NCI-H1105 treated with DMSO at 0.1 percent for 48 hours (cell line): ENCODE results near the gene EEA1.

ENCODE experiments used
- DNase-seq: peaks from one replicate; lab custom pipeline; 2025; lab: John Stamatoyannopoulos, UW

The EEA1 gene

DNA sequence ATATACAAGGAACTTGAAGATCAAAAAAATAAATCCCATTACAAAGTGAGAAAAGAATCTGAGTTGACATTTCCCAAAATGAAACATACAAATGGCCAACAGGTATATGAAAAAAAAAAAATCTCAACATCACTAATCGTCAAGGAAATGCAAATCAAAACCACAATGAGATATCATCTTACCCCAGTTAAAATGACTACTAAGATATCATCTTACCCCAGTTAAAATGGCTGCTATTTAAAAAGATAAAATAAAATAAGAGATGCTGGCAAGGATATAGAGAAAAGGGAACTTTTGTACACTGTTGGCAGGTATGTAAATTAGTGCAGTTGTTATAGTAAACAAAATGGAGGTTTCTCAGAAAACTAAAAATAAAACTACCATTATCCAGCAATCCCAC, 181.9 kb downstream of the EEA1 start:
- DNase-seq = no peak

DNA sequence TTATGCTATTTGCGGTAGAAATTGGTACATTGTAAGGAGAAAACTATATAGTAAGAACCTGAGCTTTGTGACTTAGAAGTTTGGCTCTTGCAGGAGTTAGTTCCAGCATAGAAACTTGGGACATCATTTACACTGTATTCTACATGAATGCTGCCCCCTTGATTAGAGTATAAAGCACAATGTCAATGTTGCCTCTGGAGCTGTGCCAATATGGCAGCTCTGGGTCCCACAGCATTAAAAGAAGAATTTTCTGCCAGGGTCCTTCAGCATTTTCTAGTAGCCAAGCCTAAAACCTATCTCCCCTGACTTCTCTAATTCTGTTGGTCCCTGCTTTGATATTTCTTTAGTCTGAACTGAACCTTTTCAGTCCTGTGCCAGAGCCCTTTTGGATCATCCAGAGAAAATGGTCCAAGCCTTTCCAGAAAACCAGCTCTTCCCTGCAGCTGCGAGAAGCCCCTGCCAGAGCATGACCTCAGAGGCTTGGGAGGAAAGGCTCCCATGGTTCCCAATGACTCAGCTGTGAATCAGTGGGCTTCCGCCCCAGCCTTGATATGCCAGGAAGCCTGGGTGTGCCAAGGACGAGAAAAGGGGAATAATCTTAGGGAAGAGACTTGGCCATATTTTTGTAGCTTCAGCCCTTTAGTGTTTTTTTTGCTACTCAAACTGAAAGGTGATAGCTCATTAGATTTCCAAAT, 183.1 kb downstream of the EEA1 start:
- peak; percentile 8 for DNase-seq

DNA sequence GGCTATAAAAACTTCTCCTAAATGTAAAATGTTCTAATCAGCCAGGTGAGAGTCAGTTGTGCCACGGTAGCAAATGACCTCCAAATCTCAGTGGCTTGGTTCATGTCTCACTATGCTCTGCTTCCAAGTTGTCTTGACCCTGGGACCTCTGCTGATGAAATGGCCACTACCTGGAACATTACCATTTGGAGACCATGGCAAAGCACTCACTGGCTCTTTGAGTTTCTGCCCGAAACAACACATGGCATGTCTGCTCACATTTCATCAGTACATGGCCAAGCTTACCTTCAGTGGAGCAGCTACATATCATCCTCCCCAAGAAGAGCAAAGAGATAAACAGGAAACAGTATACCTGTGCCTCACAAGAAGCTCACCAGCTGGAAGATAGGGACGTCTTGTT, 186.1 kb downstream of the EEA1 start:
- DNase-seq = no peak

DNA sequence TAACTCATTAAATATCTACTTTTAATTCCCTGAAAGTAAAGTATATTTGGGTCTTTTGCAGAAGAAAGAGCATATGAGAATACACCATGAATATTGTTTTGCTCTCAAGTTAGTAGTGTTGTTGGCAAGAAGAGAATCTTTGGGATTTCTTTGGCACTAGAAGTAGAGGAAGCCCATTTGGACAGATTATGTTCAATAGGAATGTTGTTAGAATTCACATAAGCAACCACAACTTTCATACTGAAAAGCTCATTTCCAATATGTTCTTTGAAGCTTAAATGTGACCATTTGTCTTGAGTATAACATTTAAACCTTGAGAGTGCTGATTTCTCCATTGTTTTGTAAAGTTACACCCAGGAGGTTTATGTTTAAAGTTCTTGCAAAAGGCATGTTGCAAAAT, 188.7 kb downstream of the EEA1 start:
- no peak for DNase-seq

DNA sequence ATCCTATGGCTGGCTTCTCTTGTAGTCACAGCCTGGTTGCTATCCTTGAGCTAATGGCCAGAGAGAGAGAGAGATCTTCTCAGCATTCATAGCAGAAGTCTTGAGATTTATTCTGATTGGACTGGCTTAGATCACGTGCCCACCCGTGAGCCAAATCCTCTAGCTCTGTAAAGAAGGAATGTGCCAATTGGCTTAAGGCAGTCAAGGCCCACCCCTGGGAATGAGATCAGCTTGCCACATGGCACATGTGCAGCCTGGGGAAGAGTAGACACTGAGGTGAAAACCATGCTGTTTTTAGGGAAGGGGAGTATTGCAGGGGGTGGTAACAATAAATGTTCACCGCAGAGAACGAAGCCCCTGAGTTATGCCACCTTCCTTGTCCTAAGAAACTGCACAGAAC, 190.0 kb downstream of the EEA1 start:
- DNase-seq = no peak

DNA sequence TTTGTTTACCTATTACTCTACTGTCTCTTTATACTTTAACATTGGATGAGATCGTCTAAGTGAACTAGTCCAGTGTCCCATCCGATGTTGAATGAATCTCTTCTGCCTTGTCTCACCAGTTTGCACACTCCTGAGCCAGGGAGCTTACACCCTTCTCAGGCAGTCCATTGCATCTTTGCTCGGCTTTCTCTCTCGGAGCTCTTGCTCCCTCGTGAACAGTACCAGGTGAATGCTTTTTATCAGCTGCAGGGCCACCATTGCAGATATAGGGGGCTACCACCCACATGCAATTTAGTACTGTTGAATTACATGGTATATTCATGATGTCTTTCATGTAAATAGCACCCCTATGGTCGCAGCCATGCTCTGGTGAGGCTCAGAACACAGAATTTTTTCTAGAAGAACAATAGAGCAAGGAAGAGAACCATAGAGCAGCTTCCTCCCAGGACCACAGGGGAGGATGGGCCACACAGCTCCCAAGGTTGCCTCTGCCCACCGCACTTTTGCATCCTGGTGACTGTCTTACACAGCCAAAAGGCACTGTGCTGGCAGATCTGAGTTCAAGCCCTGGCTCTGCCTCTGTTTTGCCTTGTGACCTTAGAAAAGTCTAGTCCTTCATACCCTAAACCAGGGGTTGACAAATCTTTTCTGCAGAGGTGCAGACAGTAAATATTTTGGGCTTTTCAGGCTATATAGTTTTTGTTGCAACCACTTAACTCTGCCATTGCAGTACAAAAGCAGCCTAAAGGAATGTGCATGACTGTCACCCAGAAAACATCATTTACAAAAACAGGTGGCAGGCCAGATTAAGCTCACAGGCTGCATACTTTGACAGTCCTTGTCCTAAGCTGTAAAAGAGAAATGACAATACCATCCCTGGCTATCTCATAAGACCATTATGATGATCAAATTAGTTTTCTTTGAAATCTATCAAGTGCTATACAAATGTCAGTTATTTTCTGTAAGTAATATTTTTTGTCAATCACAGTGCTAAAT, 190.9 kb downstream of the EEA1 start:
- DNase-seq = no peak

DNA sequence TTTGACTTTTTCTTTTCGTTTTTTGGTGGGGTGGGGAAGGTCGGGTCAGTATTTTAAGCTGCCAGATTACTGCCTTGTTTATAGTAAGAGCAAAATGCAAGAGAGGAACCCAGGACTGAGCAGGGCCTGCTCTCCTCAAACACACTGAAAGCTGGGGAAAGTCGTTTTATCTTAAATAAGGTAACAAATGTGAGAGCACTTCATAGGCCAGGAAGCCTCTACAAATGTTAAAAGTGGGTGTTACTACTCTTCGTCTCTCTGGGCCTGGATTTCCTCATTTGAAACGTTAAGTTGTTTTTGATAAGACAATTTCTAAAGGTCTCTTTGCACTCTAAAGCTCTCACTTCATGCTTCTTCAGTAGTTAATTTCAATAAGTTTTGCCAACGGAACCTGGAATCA, 192.5 kb downstream of the EEA1 start:
- no peak for DNase-seq

DNA sequence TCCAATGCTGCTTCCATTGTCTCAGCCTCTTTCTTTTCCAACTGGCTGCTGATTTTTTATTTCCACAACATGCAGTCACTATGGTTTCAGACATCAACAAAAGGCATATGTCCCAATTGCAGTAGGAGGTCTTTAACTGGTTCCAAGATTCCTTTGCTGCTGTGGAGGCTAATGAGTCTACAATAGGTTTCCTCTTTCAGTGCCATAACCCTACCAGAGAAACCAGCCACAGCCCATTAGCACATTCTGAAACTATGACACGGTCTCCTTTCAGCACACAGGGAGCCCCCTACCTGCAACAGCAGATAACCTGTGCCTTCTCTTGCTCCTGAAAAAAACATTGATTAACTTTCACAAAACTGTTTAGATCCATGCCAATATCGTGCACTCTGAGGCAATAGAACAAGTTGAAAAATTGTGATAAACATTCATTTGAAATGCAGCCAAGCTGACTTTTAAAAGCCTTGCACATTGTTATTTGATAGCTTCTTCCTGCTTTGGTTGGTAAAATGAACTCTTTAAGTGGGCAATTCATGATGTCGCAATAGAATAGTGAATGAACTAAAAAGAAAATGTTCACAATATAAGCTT, 193.9 kb downstream of the EEA1 start:
- DNase-seq = peak; percentile 82

DNA sequence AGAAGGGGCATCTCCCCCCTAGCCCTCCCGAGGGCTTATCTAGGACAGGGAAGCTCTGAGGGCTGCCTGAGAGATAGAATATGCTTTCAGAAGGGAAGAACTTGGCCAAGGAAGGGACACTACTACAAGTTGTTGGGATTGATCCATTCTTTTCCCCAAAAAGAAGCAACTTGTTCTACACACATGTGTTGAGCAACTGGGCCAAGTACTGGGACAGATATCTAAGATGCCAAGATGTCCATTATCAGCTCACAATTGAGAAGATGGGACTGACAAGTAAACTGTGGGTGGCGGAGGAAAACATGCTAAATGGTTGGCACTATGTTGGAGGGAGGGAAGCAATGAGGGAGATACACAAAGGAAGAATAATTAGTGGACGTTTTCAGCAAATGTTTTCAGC, 195.4 kb downstream of the EEA1 start:
- DNase-seq = no peak

DNA sequence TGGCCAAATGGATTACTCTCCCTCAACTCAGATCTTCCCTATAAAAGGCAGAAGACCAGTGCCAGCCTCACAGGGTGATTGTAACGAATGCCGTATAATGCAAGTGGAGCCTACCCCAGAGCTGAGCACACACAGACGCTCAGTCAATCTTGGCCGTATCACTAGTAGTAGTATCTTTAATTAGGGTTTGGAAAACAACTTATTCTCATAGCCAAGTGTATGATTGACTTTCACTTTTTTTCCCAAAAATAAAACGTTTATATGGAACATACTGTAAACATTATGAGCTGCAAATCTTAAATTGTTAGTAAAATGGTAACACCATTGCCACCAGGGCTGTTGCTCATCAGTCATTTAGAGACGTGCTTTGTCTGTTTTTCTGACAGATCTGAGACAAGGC, 195.9 kb downstream of the EEA1 start:
- no peak for DNase-seq

DNA sequence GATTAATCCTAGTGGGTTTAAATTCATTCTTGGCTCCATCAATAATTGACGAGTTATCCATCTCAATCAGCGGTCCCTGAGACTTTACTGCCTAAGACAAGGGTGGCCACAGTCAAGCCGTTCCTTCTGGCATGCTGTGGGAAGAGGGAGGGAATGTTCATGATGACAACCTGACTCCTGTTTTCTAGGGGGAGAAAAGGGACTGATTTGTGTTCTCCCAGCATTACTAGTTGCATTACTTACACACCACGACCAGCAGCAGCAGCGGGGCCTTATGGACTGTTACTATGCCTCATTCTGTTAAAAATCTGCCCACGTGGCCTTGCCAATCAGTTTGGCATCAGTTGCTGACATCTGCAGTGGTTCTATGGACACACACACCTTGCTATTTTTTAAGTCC, 196.4 kb downstream of the EEA1 start:
- no peak for DNase-seq

DNA sequence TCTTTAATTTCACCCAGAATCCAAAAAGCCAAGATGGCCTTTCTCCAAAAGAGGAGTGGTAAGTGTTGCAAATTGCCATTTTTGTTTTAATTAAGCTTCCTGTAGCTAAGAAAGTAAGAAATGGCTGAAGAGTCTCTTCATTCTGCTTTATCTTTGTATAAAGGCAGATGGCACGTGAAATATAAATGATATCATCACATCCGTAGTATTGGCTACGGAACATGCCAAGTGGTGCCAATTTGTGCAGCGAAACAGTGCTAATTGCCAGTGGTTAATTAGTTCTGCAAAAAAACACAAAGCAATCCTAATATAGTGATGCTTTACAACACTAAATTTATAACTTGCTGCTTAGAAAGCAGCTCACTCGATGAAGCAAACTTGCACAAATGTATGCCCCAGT, 196.9 kb downstream of the EEA1 start:
- DNase-seq = peak; percentile 89

DNA sequence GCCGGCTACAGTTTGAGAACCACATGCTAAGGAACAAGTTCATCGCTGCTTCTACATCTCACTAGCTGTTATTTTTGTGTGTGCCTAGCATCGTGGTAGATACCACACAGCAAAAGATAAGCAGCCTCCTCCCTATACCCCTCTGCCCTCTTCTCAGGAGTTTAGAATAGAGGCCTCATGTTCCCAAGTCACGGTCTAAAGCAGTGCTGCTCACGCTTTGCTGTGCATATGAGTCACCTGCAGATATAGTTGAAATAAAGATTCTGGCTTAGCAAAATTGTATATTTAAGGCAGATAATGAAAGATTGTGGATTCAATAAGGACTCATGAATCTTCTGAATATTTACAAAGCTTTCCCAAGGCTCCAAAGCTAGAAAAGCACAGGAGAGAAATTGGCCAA, 198.3 kb downstream of the EEA1 start:
- DNase-seq = no peak

DNA sequence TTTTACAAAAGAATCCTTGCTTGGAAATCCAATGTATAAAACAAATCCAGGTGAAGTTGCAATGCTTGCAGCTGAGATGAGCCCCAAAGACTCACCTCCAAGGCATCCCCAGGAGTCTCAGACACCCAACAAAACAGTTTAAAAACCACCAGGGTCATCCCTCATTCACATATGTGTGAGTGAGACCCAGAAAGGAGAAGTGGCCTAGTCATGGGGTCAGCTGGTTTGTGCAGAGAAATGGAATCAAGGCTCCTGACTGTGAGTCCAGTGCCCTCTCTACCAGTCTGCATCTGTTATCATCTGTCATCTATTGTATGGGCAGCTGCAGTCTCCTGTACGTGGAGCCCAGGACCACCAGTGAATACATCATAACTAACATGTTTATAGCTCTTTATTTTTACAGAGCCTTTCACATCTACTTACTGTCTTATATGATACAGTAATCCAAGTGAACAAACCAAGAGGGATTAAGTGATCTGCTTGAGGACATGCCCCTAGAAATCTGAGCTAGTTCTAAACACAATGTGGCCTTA, 199.3 kb downstream of the EEA1 start:
- DNase-seq = no peak

DNA sequence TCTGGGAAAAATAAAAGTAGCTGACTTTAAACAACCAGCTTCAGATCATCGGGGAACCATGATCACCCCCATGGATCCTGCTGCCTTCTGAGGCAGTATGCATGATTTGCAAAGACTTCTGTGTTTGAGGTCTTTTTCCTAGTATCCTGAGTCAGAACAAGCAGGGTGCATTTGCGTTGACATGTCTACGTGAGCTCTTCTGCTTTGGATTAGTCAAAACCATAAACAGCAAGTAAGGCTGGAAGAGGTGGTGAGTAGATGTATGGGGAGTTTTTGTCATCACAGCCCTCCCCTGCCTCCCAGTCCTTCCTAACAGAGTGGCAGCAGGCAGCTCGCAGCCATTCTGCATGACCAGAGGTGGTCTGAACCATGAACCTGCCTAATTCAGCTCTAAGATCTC, 202.2 kb downstream of the EEA1 start:
- DNase-seq = no peak

DNA sequence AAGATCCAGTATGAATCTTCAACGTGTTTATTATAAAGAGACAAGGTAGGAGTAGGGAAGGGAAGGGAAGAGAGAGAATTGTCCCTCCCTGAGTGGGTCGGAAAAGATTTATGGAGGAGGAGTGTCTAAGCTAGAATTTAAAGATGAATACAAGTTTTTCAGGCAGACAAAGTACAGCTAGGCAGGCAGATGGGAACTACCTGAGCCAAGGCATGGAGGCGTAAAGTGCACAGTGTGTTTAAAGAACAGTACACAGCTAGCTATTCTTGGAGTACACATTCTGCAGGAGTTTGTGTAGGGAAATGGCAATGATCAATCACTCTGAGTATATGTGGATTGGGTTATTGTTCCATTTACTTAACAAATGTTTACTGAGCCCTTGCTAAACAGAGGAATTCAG, 206.2 kb downstream of the EEA1 start:
- DNase-seq = no peak

DNA sequence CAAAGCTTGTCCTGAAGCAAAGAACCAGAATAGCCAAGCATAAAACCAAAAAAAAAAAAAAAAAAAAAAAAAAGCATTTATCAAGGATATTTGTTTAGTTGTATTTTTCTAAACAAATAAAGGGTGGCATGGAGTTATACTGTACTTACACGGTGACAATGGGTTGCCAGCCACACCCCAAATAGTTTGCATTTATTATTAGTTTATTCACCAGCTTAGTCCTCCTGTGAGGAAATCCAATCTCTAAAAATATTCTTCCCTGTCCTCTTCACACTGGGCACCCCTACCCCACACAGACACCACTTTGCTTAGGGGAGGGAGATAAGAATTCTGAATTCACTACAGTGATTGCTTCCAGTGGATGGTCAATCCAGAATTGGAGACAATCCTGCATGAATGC, 207.4 kb downstream of the EEA1 start:
- DNase-seq = no peak

DNA sequence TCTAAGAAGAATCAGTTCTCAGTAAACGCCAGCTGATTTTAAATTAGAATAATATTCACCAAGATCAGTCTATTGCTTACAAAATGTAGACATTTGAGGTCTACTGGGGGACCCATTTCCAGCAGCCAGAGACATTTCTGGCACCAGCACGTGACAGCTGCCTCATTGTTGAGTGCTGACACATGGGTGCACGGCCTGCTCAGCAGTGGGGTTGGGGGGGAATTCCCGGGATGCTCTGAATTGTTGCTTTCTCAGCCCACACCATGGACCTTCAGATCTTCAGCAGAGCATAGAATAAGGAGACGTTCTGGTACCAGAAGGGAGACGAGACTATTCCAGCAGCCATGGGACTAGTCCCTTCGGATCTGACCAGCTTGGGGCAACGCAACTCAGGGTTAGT, 208.0 kb downstream of the EEA1 start:
- no peak for DNase-seq
